Epithelial cell of proximal tubule (primary cell): ENCODE measurements around the gene GABRA5. TPM values are rescaled to one million over a fixed set of nuclear protein-coding genes. Genes with fewer than 3 reads are reported as not detected.

Experiments used
- DNase-seq: peaks from one replicate; pipeline ENCODE4 v3.0.0-alpha.2; 2011; ENCODE audit warnings: low read depth
- H3K4me3 ChIP-seq: 2 replicates; pipeline ENCODE4 v1.5.1; 2011; ENCODE audit warnings: low read depth, mild to moderate bottlenecking, low read length
- CTCF ChIP-seq: conservative IDR thresholded peaks from 2 replicates; pipeline ENCODE4 v1.5.1; 2012; ENCODE audit warnings: low read depth, mild to moderate bottlenecking, low read length
- total RNA-seq: library from RNA; depleted of rRNA; stranded (reverse); fragments of >200 nt; gene quantifications from 2 replicates; pipeline ENCODE4 v1.2.3, GENCODE V29; 2015

The GABRA5 gene
- total RNA-seq, 1 donor from 2014 or later: 0.29 TPM

- TF ChIP-seq CTCF: peak; percentile 65
- no peak overlapping the region for H3K4me3 ChIP-seq
- DNase-seq: peak; percentile 6
Observed at GRCh38 chr15:26974120-26974780, 107.4 kb downstream of the GABRA5 start.

- no peak for TF ChIP-seq CTCF
- DNase-seq: no peak
- no peak overlapping the region for H3K4me3 ChIP-seq
Observed at GRCh38 chr15:26981492-26981891, 114.6 kb downstream of the GABRA5 start.

GRCh38 chr15:26983822-26984221, 117.0 kb downstream of the GABRA5 start:
- TF ChIP-seq CTCF: no peak
- no peak for DNase-seq
- no peak overlapping the region for H3K4me3 ChIP-seq

GRCh38 chr15:26985050-26985449, 118.2 kb downstream of the GABRA5 start:
- no peak for TF ChIP-seq CTCF
- H3K4me3 ChIP-seq: no peak overlapping the region
- DNase-seq: no peak

- TF ChIP-seq CTCF: no peak
- H3K4me3 ChIP-seq: no peak overlapping the region
- no peak for DNase-seq
Observed at GRCh38 chr15:26996250-26996649, 129.4 kb downstream of the GABRA5 start.

Other genes starting within 250 kb of the GABRA5 start
- 0.58 and 0.80 TPM in 2 replicates for gene GABRB3, start 94.0 kb upstream of the GABRA5 start, total RNA-seq
- 0.06 TPM in 1 of 2 replicates, not detected in the other for gene GABRG3, start 104.1 kb downstream of the GABRA5 start, total RNA-seq